ENCODE data around the gene OSBPL2. TPM values are rescaled to one million over a fixed set of nuclear protein-coding genes. Genes with fewer than 3 reads are reported as not detected.

The OSBPL2 gene
- total RNA-seq, 5 donors from 2014 or later (not counting 1 experiment from before 2014, with no cell fraction given) = 57.0 to 70.1 (median 63.0) TPM

GRCh38 chr20:62269378-62269777 is 31.1 kb downstream of the OSBPL2 start:
- 90% methylated on average over 14 of the region's 14 CpGs for WGBS (ENCODE audit: insufficient coverage)
- ChIA-PET CTCF (no interaction called here), POLR2A (no interaction called here)
- no peaks in the 10 kb centered on the region for H3K4me1 ChIP-seq (ENCODE audit: control insufficient read depth in 1 of 2, extremely low read depth in 1 of 2, insufficient read depth in 2 of 2, low read length in 2 of 2)
- no peaks in the 10 kb centered on the region for H3K27me3 ChIP-seq (replicated peaks in 1 of 2; ENCODE audit: control insufficient read depth in 2 of 2, extremely low read depth in 1 of 2, insufficient read depth in 2 of 2, low read length in 1 of 2)
- no peak overlapping the region for H3K4me3 ChIP-seq (ENCODE audit: control insufficient read depth in 1 of 2, extremely low read depth in 1 of 2, low read length in 1 of 2)
- peaks cover 20 to 62% of the 10 kb centered on the region in 2 donors for H3K36me3 ChIP-seq (ENCODE audit: control insufficient read depth in 2 of 2, extremely low read depth in 1 of 2, insufficient read depth in 1 of 2, low read length in 1 of 2)
- no peaks in the 10 kb centered on the region for H3K4me1 Mint-ChIP-seq
- H3K9me3 Mint-ChIP-seq = no peaks in the 10 kb centered on the region
- H3K27me3 Mint-ChIP-seq = no peaks in the 10 kb centered on the region
- DNase-seq (no peak), ATAC-seq (replicated peaks in 1 of 4) (no peak)
- no peak overlapping the region for H3K27ac ChIP-seq (ENCODE audit: low read length)
- no peaks in the 10 kb centered on the region for H3K9me3 ChIP-seq
- H3K27ac Mint-ChIP-seq = no peak overlapping the region
- H3K36me3 Mint-ChIP-seq = peaks cover 42% of the 10 kb centered on the region
- H3K4me3 Mint-ChIP-seq = no peak overlapping the region

- no peaks in the 10 kb centered on the region for H3K4me1 Mint-ChIP-seq
- H3K4me3 ChIP-seq (ENCODE audit: control insufficient read depth in 1 of 2, extremely low read depth in 1 of 2, low read length in 1 of 2) = no peak overlapping the region
- H3K4me3 Mint-ChIP-seq = no peak overlapping the region
- H3K9me3 ChIP-seq = no peaks in the 10 kb centered on the region
- H3K27ac Mint-ChIP-seq = no peak overlapping the region
- H3K27me3 Mint-ChIP-seq = no peaks in the 10 kb centered on the region
- H3K9me3 Mint-ChIP-seq = no peaks in the 10 kb centered on the region
- H3K4me1 ChIP-seq (ENCODE audit: control insufficient read depth in 1 of 2, extremely low read depth in 1 of 2, insufficient read depth in 2 of 2, low read length in 2 of 2) = no peaks in the 10 kb centered on the region
- peaks cover 42% of the 10 kb centered on the region for H3K36me3 Mint-ChIP-seq
- no peaks in the 10 kb centered on the region for H3K27me3 ChIP-seq (replicated peaks in 1 of 2; ENCODE audit: control insufficient read depth in 2 of 2, extremely low read depth in 1 of 2, insufficient read depth in 2 of 2, low read length in 1 of 2)
- H3K27ac ChIP-seq (ENCODE audit: low read length) = no peak overlapping the region
- ATAC-seq (replicated peaks in 1 of 4) (no peak), DNase-seq (no peak)
- WGBS (ENCODE audit: insufficient coverage) = 92% methylated on average over 17 of the region's 17 CpGs
- H3K36me3 ChIP-seq (ENCODE audit: control insufficient read depth in 2 of 2, extremely low read depth in 1 of 2, insufficient read depth in 1 of 2, low read length in 1 of 2) = peaks cover 18 to 58% of the 10 kb centered on the region in 2 donors
- ChIA-PET POLR2A (no interaction called here), CTCF (no interaction called here)
Observed at GRCh38 chr20:62269871-62270270, 31.6 kb downstream of the OSBPL2 start.

GRCh38 chr20:62272200-62272599 is 33.9 kb downstream of the OSBPL2 start:
- 91% methylated on average over 6 of the region's 10 CpGs for WGBS (ENCODE audit: insufficient coverage)
- H3K36me3 Mint-ChIP-seq = peaks cover 39% of the 10 kb centered on the region

GRCh38 chr20:62273416-62273815 is 35.1 kb downstream of the OSBPL2 start:
- POLR2A ChIA-PET = no interaction called here

More at GRCh38 chr20:62272200-62272599, 33.9 kb downstream of the OSBPL2 start:
- Mint-ChIP-seq H3K27ac (no peak overlapping the region), H3K27me3 (no peaks in the 10 kb centered on the region), H3K4me1 (no peaks in the 10 kb centered on the region), H3K9me3 (no peaks in the 10 kb centered on the region), H3K4me3 (no peak overlapping the region)
- Histone ChIP-seq H3K27me3 (replicated peaks in 1 of 2; ENCODE audit: control insufficient read depth in 2 of 2, extremely low read depth in 1 of 2, insufficient read depth in 2 of 2, low read length in 1 of 2) (no peaks in the 10 kb centered on the region), H3K4me1 (ENCODE audit: control insufficient read depth in 1 of 2, extremely low read depth in 1 of 2, insufficient read depth in 2 of 2, low read length in 2 of 2) (no peaks in the 10 kb centered on the region), H3K4me3 (ENCODE audit: control insufficient read depth in 1 of 2, extremely low read depth in 1 of 2, low read length in 1 of 2) (no peak overlapping the region), H3K27ac (ENCODE audit: low read length) (no peak overlapping the region), H3K9me3 (no peaks in the 10 kb centered on the region), H3K36me3 (ENCODE audit: control insufficient read depth in 2 of 2, extremely low read depth in 1 of 2, insufficient read depth in 1 of 2, low read length in 1 of 2) (peaks cover 23 to 48% of the 10 kb centered on the region in 2 donors)
- CTCF ChIA-PET = no interaction called here
- POLR2A ChIA-PET = no interaction called here
- DNase-seq (no peak), ATAC-seq (replicated peaks in 1 of 4) (no peak)

GRCh38 chr20:62274332-62274950 is 36.1 kb downstream of the OSBPL2 start:
- Histone ChIP-seq H3K4me3 (ENCODE audit: control insufficient read depth in 1 of 2, extremely low read depth in 1 of 2, low read length in 1 of 2) (no peak overlapping the region), H3K27ac (ENCODE audit: low read length) (no peak overlapping the region), H3K9me3 (no peaks in the 10 kb centered on the region), H3K4me1 (ENCODE audit: control insufficient read depth in 1 of 2, extremely low read depth in 1 of 2, insufficient read depth in 2 of 2, low read length in 2 of 2) (no peaks in the 10 kb centered on the region), H3K27me3 (replicated peaks in 1 of 2; ENCODE audit: control insufficient read depth in 2 of 2, extremely low read depth in 1 of 2, insufficient read depth in 2 of 2, low read length in 1 of 2) (no peaks in the 10 kb centered on the region), H3K36me3 (ENCODE audit: control insufficient read depth in 2 of 2, extremely low read depth in 1 of 2, insufficient read depth in 1 of 2, low read length in 1 of 2) (peaks cover 27 to 53% of the 10 kb centered on the region in 2 donors)
- no peaks in the 10 kb centered on the region for H3K27me3 Mint-ChIP-seq
- DNase-seq (no peak), ATAC-seq (replicated peaks in 1 of 4) (no peak)
- H3K9me3 Mint-ChIP-seq = no peaks in the 10 kb centered on the region
- no peak overlapping the region for H3K4me3 Mint-ChIP-seq
- ChIA-PET POLR2A (no interaction called here), CTCF (no interaction called here)
- H3K27ac Mint-ChIP-seq = no peak overlapping the region
- peaks cover 0 to 5% (median 0%) of the 10 kb centered on the region in 3 donors for H3K4me1 Mint-ChIP-seq
- 91% methylated on average over 6 of the region's 13 CpGs for WGBS (ENCODE audit: insufficient coverage)
- peaks cover 53% of the 10 kb centered on the region for H3K36me3 Mint-ChIP-seq

More at GRCh38 chr20:62273416-62273815, 35.1 kb downstream of the OSBPL2 start:
- Mint-ChIP-seq H3K4me3 (no peak overlapping the region), H3K4me1 (peaks cover 0 to 5% (median 0%) of the 10 kb centered on the region in 3 donors), H3K27me3 (no peaks in the 10 kb centered on the region), H3K27ac (no peak overlapping the region), H3K36me3 (peaks cover 46% of the 10 kb centered on the region), H3K9me3 (no peaks in the 10 kb centered on the region)
- ATAC-seq (replicated peaks in 1 of 4) = no peak
- Histone ChIP-seq H3K36me3 (ENCODE audit: control insufficient read depth in 2 of 2, extremely low read depth in 1 of 2, insufficient read depth in 1 of 2, low read length in 1 of 2) (peaks cover 23 to 50% of the 10 kb centered on the region in 2 donors), H3K4me3 (ENCODE audit: control insufficient read depth in 1 of 2, extremely low read depth in 1 of 2, low read length in 1 of 2) (no peak overlapping the region), H3K27ac (ENCODE audit: low read length) (no peak overlapping the region), H3K9me3 (no peaks in the 10 kb centered on the region), H3K4me1 (ENCODE audit: control insufficient read depth in 1 of 2, extremely low read depth in 1 of 2, insufficient read depth in 2 of 2, low read length in 2 of 2) (no peaks in the 10 kb centered on the region), H3K27me3 (replicated peaks in 1 of 2; ENCODE audit: control insufficient read depth in 2 of 2, extremely low read depth in 1 of 2, insufficient read depth in 2 of 2, low read length in 1 of 2) (no peaks in the 10 kb centered on the region)
- WGBS (ENCODE audit: insufficient coverage) = 98% methylated on average over 18 of the region's 18 CpGs
- no peak for DNase-seq
- CTCF ChIA-PET = no interaction called here

- no peak overlapping the region for H3K4me3 ChIP-seq (ENCODE audit: control insufficient read depth in 1 of 2, extremely low read depth in 1 of 2, low read length in 1 of 2)
- ATAC-seq (replicated peaks in 1 of 4) (no peak), DNase-seq (no peak)
- no peak overlapping the region for H3K27ac ChIP-seq (ENCODE audit: low read length)
- H3K9me3 ChIP-seq = no peaks in the 10 kb centered on the region
- no peaks in the 10 kb centered on the region for H3K27me3 ChIP-seq (replicated peaks in 1 of 2; ENCODE audit: control insufficient read depth in 2 of 2, extremely low read depth in 1 of 2, insufficient read depth in 2 of 2, low read length in 1 of 2)
- Mint-ChIP-seq H3K9me3 (no peaks in the 10 kb centered on the region), H3K27ac (no peak overlapping the region), H3K27me3 (no peaks in the 10 kb centered on the region), H3K4me1 (peaks cover 0 to 5% (median 0%) of the 10 kb centered on the region in 3 donors), H3K4me3 (no peak overlapping the region), H3K36me3 (peaks cover 52% of the 10 kb centered on the region)
- CTCF ChIA-PET = no interaction called here
- WGBS (ENCODE audit: insufficient coverage) = 100% methylated on average over 4 of the region's 10 CpGs
- POLR2A ChIA-PET = no interaction called here
- H3K36me3 ChIP-seq (ENCODE audit: control insufficient read depth in 2 of 2, extremely low read depth in 1 of 2, insufficient read depth in 1 of 2, low read length in 1 of 2) = peaks cover 27 to 57% of the 10 kb centered on the region in 2 donors
- H3K4me1 ChIP-seq (ENCODE audit: control insufficient read depth in 1 of 2, extremely low read depth in 1 of 2, insufficient read depth in 2 of 2, low read length in 2 of 2) = no peaks in the 10 kb centered on the region
Observed at GRCh38 chr20:62275219-62275618, 36.9 kb downstream of the OSBPL2 start.

GRCh38 chr20:62276439-62276838 is 38.1 kb downstream of the OSBPL2 start:
- no peak for ATAC-seq (replicated peaks in 1 of 4)
- no peak overlapping the region for H3K4me3 ChIP-seq (ENCODE audit: control insufficient read depth in 1 of 2, extremely low read depth in 1 of 2, low read length in 1 of 2)
- no peaks in the 10 kb centered on the region for H3K27me3 Mint-ChIP-seq
- no peaks in the 10 kb centered on the region for H3K4me1 ChIP-seq (ENCODE audit: control insufficient read depth in 1 of 2, extremely low read depth in 1 of 2, insufficient read depth in 2 of 2, low read length in 2 of 2)
- peaks cover 60% of the 10 kb centered on the region for H3K36me3 Mint-ChIP-seq
- H3K4me1 Mint-ChIP-seq = peaks cover 0 to 5% (median 0%) of the 10 kb centered on the region in 3 donors
- peaks cover 33 to 68% of the 10 kb centered on the region in 2 donors for H3K36me3 ChIP-seq (ENCODE audit: control insufficient read depth in 2 of 2, extremely low read depth in 1 of 2, insufficient read depth in 1 of 2, low read length in 1 of 2)
- H3K9me3 Mint-ChIP-seq = no peaks in the 10 kb centered on the region
- no peak overlapping the region for H3K27ac Mint-ChIP-seq
- POLR2A ChIA-PET = no interaction called here
- H3K4me3 Mint-ChIP-seq = no peak overlapping the region
- CTCF ChIA-PET = no interaction called here
- DNase-seq = no peak
- 89% methylated on average over 6 of the region's 6 CpGs for WGBS (ENCODE audit: insufficient coverage)
- no peaks in the 10 kb centered on the region for H3K9me3 ChIP-seq
- no peaks in the 10 kb centered on the region for H3K27me3 ChIP-seq (replicated peaks in 1 of 2; ENCODE audit: control insufficient read depth in 2 of 2, extremely low read depth in 1 of 2, insufficient read depth in 2 of 2, low read length in 1 of 2)
- no peak overlapping the region for H3K27ac ChIP-seq (ENCODE audit: low read length)
